Activated CD8-positive, alpha-beta memory T cell treated with anti-CD3 and anti-CD28 coated beads, Interleukin-2, amount 10 ng/mL, durations not matched to agents 7 days and 5 days (primary cell): Measurements from ENCODE around the gene MFSD2A. TPM values are rescaled to one million over a fixed set of nuclear protein-coding genes. Genes with fewer than 3 reads are reported as not detected.
A peak's percentile ranks its signal among the peaks of the same experiment; 100 is the strongest.
"Not testable (repeated sequence)": the region's sequence is repeated elsewhere in the genome, so short reads cannot be mapped to it uniquely, and the experiment has no call there.

Experiments
- ATAC-seq: fragments of 150-1000 bp; cut with Tn5 transposase; one replicate; pipeline ENCODE4 v1.10.0; 2021; ENCODE audit warnings: moderate library complexity
- CTCF ChIA-PET: fragments of 350-600 bp; sonication (Branson Sonifier 250); formaldehyde crosslinking; loops from one replicate; lab custom pipeline; 2021; ENCODE audit warnings: antibody characterized with exemption; lab: Charles Lee
- DNase-seq: peaks from one replicate; pipeline ENCODE4 v3.0.0-alpha.2; 2020
- H3K27ac Mint-ChIP-seq: one replicate; pipeline ENCODE4 v1.8.0; 2021; ENCODE audit warnings: mild to moderate bottlenecking, mixed read lengths
- H3K27me3 Mint-ChIP-seq: one replicate; pipeline ENCODE4 v1.8.0; 2021; ENCODE audit warnings: mixed read lengths
- H3K36me3 Mint-ChIP-seq: one replicate; pipeline ENCODE4 v1.8.0; 2021; ENCODE audit warnings: mild to moderate bottlenecking, mixed read lengths
- H3K4me1 Mint-ChIP-seq: one replicate; pipeline ENCODE4 v1.8.0; 2021; ENCODE audit warnings: mixed read lengths
- H3K4me3 Mint-ChIP-seq: one replicate; pipeline ENCODE4 v1.8.0; 2021; ENCODE audit warnings: mild to moderate bottlenecking, moderate library complexity, mixed read lengths
- H3K9me3 Mint-ChIP-seq: one replicate; pipeline ENCODE4 v1.8.0; 2022; ENCODE audit warnings: low read depth, mixed read lengths
- total RNA-seq, 2 experiments: library from RNA; stranded (reverse); gene quantifications; one replicate each; pipeline ENCODE4 v1.2.3, GENCODE V29; 2021

Gene MFSD2A
- total RNA-seq = 1 to 10 TPM; 2.9 to 7.0 TPM

- peak within 1 kb of the TSS; percentile 85 for H3K4me3 Mint-ChIP-seq
- peaks cover 7% of the 10 kb centered on the region for H3K27me3 Mint-ChIP-seq
- CTCF ChIA-PET = interaction anchor here (1.0 to 6.0 kb wide), 4 partner anchors 18 to 296 kb away, joined by 3 to 28 read pairs (median 14); partner anchors contain the start of gene MYCL
- H3K4me1 Mint-ChIP-seq = peaks cover 12% of the 10 kb centered on the region
- ATAC-seq = peak; percentile 92
- peak within 1 kb of the TSS; percentile 63 for H3K27ac Mint-ChIP-seq
- H3K9me3 Mint-ChIP-seq = no peaks in the 10 kb centered on the region
- DNase-seq = peak; percentile 88
- no peaks in the 10 kb centered on the region for H3K36me3 Mint-ChIP-seq
These were observed at the start of gene MFSD2A for GRCh38 chr1:39954870-39955546. Gene MFSD2A (plus strand): TSS chr1:39955145. CDS start chr1:39955293, 148 bp downstream.

DNA sequence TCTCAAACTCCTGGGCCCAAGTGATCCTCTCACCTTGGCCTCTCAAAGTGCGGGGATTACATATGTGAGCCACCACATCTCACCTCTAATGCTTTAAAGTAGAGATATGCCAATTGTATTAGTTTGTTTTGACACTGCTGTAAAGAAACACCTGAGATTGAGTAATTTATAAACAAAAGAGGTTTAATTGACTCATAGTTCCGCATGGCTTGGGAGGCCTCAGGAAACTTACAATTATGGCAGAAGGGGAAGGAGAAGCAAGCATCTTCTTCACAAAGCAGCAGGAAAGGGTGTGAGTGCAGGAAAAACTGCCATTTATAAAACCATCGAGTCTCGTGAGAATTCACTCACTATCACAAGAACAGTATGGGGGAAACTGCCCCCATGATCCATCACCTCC is 49.8 kb upstream of the MFSD2A start:
- H3K4me3 Mint-ChIP-seq = no peak overlapping the region
- ATAC-seq = no peak

GRCh38 chr1:39907528-39908453 is 47.2 kb upstream of the MFSD2A start:
- peaks cover 2% of the 10 kb centered on the region for H3K4me1 Mint-ChIP-seq
- H3K27ac Mint-ChIP-seq = no peak overlapping the region
- CTCF ChIA-PET = interaction anchor here (0.8 to 2.5 kb wide), 5 partner anchors 12 to 124 kb away, joined by 3 to 13 read pairs (median 5); no protein-coding TSS in a partner anchor
- H3K9me3 Mint-ChIP-seq = peaks cover 15% of the 10 kb centered on the region
- H3K27me3 Mint-ChIP-seq = peaks cover 52% of the 10 kb centered on the region
- DNase-seq = no peak
- H3K4me3 Mint-ChIP-seq = no peak overlapping the region
- peaks cover 6% of the 10 kb centered on the region for H3K36me3 Mint-ChIP-seq
- no peak for ATAC-seq

More for the DNA sequence above, 49.8 kb upstream of the MFSD2A start:
- Mint-ChIP-seq H3K27me3 (peaks cover 56% of the 10 kb centered on the region), H3K9me3 (peaks cover 15% of the 10 kb centered on the region), H3K36me3 (peaks cover 6% of the 10 kb centered on the region), H3K27ac (no peak overlapping the region), H3K4me1 (peaks cover 7% of the 10 kb centered on the region)
- CTCF ChIA-PET = no interaction called here
- no peak for DNase-seq

- Mint-ChIP-seq H3K9me3 (peaks cover 15% of the 10 kb centered on the region), H3K27ac (no peak overlapping the region), H3K27me3 (peaks cover 45% of the 10 kb centered on the region), H3K4me3 (no peak overlapping the region), H3K4me1 (no peaks in the 10 kb centered on the region), H3K36me3 (peaks cover 6% of the 10 kb centered on the region)
- CTCF ChIA-PET = interaction anchor here (1.0 to 2.5 kb wide), 3 partner anchors 11 to 123 kb away, joined by 5 to 13 read pairs (median 6); no protein-coding TSS in a partner anchor
- DNase-seq = no peak
- no peak for ATAC-seq
These were observed 46.4 kb upstream of the MFSD2A start for GRCh38 chr1:39908534-39908933.

DNA sequence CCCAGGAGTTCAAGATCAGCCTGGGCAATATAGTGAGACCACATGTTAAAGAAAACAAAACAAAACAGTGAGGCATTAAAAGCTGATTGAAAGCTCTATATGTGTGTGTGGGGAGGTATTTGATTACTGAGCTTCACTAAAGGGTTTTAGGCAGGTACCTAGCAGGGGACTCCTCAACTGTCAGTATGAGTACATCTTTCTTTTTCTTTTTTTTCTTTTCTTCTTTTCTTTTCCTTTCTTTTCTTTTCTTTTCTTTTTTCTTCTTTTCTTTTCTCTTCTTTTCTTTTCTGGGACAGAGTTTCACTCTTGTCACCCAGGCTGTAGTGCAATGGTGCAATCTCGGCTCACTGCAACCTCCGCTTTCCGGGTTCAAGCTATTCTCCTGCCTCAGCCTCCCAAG is 44.7 kb upstream of the MFSD2A start:
- Mint-ChIP-seq H3K4me1 (no peaks in the 10 kb centered on the region), H3K9me3 (peaks cover 15% of the 10 kb centered on the region), H3K27me3 (peaks cover 33% of the 10 kb centered on the region), H3K4me3 (no peak overlapping the region), H3K27ac (no peak overlapping the region), H3K36me3 (peaks cover 6% of the 10 kb centered on the region)
- CTCF ChIA-PET = interaction anchor here (0.7 to 2.3 kb wide), 2 partner anchors 9 to 122 kb away, joined by 3 to 6 read pairs; no protein-coding TSS in a partner anchor
- no peak for DNase-seq
- ATAC-seq = no peak

GRCh38 chr1:39913136-39913535 is 41.8 kb upstream of the MFSD2A start:
- H3K36me3 Mint-ChIP-seq, H3K27ac Mint-ChIP-seq, DNase-seq, ATAC-seq, CTCF ChIA-PET, H3K4me3 Mint-ChIP-seq, H3K4me1 Mint-ChIP-seq: not testable (repeated sequence)
- peaks cover 16% of the 10 kb centered on the region for H3K27me3 Mint-ChIP-seq
- peaks cover 13% of the 10 kb centered on the region for H3K9me3 Mint-ChIP-seq

DNA sequence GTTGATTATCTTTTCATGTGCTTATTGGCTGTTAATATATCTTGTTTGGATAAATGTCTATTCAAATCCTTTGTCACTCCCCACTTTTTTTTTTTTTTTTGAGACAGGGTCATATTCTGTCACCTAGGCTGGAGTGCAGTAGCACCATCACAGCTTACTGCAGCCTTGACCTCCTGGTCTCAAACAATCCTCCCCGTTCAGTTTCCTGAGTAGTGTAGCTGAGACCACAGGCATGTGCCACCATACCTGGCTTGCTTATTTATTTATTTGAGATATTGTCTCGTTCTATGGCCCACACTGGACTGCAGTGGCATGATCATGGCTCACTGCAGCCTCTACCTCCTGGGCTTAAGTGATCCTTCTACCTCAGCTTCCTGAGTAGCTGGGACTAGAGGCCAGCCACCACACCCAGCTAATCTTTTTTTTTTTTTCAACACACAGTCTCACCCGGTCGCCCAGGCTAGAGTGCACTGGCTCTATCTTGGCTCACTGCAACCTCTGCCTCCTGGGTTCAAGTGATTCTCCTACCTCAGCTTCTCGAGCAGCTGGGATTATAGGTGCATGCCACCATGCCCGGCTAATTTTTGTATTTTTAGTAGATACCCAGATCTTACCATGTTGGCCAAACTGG is 39.3 kb upstream of the MFSD2A start:
- Mint-ChIP-seq H3K4me1 (no peaks in the 10 kb centered on the region), H3K36me3 (no peaks in the 10 kb centered on the region), H3K27ac (no peak overlapping the region), H3K27me3 (peaks cover 15% of the 10 kb centered on the region), H3K4me3 (no peak overlapping the region), H3K9me3 (no peaks in the 10 kb centered on the region)
- ATAC-seq = no peak
- no peak for DNase-seq
- CTCF ChIA-PET = interaction anchor here (0.7 to 6.8 kb wide), 4 partner anchors 13 to 88 kb away, joined by 3 to 70 read pairs (median 8); partner anchors contain the start of gene MYCL

DNA sequence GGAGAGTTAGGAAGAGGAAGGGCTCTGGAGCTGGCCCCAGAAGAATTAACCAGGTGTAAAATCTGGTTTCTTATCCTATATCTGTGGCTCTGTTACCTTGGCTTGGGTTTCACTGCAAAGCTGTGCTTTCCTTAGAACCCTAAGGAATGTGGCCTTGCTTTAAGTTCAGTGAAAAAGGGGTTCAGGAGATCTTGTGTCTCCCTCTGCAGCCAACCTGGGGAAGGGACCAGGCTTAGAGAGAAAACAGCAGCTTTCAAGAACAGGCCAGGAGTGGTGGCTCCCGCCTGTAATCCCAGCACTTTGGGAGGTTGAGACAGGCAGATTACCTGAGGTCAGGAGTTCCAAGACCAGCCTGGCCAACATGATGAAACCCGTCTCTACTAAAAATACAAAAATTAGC is 37.1 kb upstream of the MFSD2A start:
- ATAC-seq (no peak), DNase-seq (no peak)
- no peaks in the 10 kb centered on the region for H3K36me3 Mint-ChIP-seq
- no peak overlapping the region for H3K27ac Mint-ChIP-seq
- CTCF ChIA-PET = interaction anchor here (0.7 to 6.8 kb wide), 6 partner anchors 9 to 122 kb away, joined by 3 to 70 read pairs (median 17); partner anchors contain the start of genes CAP1 and MYCL
- H3K4me1 Mint-ChIP-seq = no peaks in the 10 kb centered on the region
- no peak overlapping the region for H3K4me3 Mint-ChIP-seq
- H3K9me3 Mint-ChIP-seq = no peaks in the 10 kb centered on the region
- peaks cover 9% of the 10 kb centered on the region for H3K27me3 Mint-ChIP-seq

GRCh38 chr1:39919545-39919944 is 35.4 kb upstream of the MFSD2A start:
- Mint-ChIP-seq H3K4me3 (no peak overlapping the region), H3K36me3 (no peaks in the 10 kb centered on the region), H3K27ac (no peak overlapping the region), H3K4me1 (no peaks in the 10 kb centered on the region), H3K27me3 (peaks cover 9% of the 10 kb centered on the region), H3K9me3 (no peaks in the 10 kb centered on the region)
- ATAC-seq (peak; percentile 90), DNase-seq (peak; percentile 55)
- CTCF ChIA-PET = interaction anchor here (0.7 to 6.8 kb wide), 34 partner anchors 8 to 354 kb away, joined by 3 to 70 read pairs (median 4); partner anchors contain the start of genes CAP1, MFSD2A and MYCL

GRCh38 chr1:39922251-39922688 is 32.7 kb upstream of the MFSD2A start:
- no peaks in the 10 kb centered on the region for H3K9me3 Mint-ChIP-seq
- H3K4me1 Mint-ChIP-seq = peaks cover 4% of the 10 kb centered on the region
- CTCF ChIA-PET = interaction anchor here (0.7 kb wide), 1 partner anchor 110 kb away, joined by 3 read pairs; no protein-coding TSS in a partner anchor
- DNase-seq (no peak), ATAC-seq (no peak)
- H3K36me3 Mint-ChIP-seq = no peaks in the 10 kb centered on the region
- H3K27ac Mint-ChIP-seq = no peak overlapping the region
- peaks cover 9% of the 10 kb centered on the region for H3K27me3 Mint-ChIP-seq
- H3K4me3 Mint-ChIP-seq = no peak overlapping the region

DNA sequence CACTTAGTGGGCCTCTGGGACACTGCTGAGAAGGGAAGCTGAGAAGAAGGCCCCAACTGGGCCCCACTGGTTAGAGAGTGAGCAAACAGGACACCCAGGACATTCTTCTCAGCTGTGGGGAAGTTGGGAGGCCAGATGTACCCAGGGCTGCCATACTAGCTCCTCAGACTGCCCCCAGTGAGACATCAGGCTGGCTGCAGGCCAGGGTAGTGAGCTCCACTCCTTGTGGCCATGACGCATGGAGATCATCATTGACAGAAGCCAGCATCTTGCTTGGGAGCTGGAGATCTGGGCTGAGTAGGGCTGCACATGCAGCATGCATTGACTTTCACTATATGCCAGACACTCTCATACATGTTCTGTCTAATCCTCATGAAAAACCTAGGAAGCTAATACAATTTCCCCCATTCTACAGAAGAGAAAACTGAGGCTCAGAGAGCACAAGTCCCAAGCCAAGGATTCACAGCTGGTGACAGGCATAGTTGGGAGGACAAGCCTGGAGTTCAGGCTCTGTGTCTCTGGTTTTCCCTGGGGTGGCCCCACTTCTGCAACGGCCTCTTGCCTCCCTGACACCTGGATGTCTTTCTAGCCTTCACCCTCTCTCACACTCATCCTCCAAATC is 29.1 kb upstream of the MFSD2A start:
- no peak overlapping the region for H3K27ac Mint-ChIP-seq
- ATAC-seq = no peak
- H3K9me3 Mint-ChIP-seq = no peaks in the 10 kb centered on the region
- no peak for DNase-seq
- H3K36me3 Mint-ChIP-seq = no peaks in the 10 kb centered on the region
- no peak overlapping the region for H3K4me3 Mint-ChIP-seq
- CTCF ChIA-PET = interaction anchor here (1.2 to 3.0 kb wide), 4 partner anchors 24 to 107 kb away, joined by 4 to 16 read pairs (median 5); partner anchors contain the start of gene MYCL
- H3K27me3 Mint-ChIP-seq = peaks cover 2% of the 10 kb centered on the region
- H3K4me1 Mint-ChIP-seq = peaks cover 4% of the 10 kb centered on the region

GRCh38 chr1:39926343-39926793 is 28.6 kb upstream of the MFSD2A start:
- ATAC-seq (no peak), DNase-seq (no peak)
- no peaks in the 10 kb centered on the region for H3K36me3 Mint-ChIP-seq
- H3K27ac Mint-ChIP-seq = no peak overlapping the region
- peaks cover 2% of the 10 kb centered on the region for H3K27me3 Mint-ChIP-seq
- CTCF ChIA-PET = interaction anchor here (1.2 to 3.0 kb wide), 2 partner anchors 9 to 47 kb away, joined by 3 to 16 read pairs; no protein-coding TSS in a partner anchor
- no peaks in the 10 kb centered on the region for H3K9me3 Mint-ChIP-seq
- peaks cover 4% of the 10 kb centered on the region for H3K4me1 Mint-ChIP-seq
- no peak overlapping the region for H3K4me3 Mint-ChIP-seq
